Mesendoderm (in vitro differentiated cells): ENCODE data around the gene LEFTY2.

Experiments used
- DNase-seq: peaks from one replicate; pipeline ENCODE4 v3.0.0; 2013
- H2AK5ac ChIP-seq: 2 replicates; pipeline ENCODE4 v1.6.1; 2013; ENCODE audit warnings: low read length, inconsistent platforms
- H2BK120ac ChIP-seq: 2 replicates; pipeline ENCODE4 v1.6.1; 2013; ENCODE audit warnings: low read depth, mild to moderate bottlenecking, low read length, moderate library complexity, mixed read lengths
- H2BK15ac ChIP-seq: replicated peaks from 2 replicates; pipeline ENCODE4 v1.6.1; 2013; ENCODE audit warnings: low read depth, mild to moderate bottlenecking, moderate library complexity
- H2BK5ac ChIP-seq: 2 replicates; pipeline ENCODE4 v1.6.1; 2013; ENCODE audit warnings: low read length, inconsistent platforms
- H3K18ac ChIP-seq: 2 replicates; pipeline ENCODE4 v1.6.1; 2013; ENCODE audit warnings: mild to moderate bottlenecking, low read length, mixed read lengths
- H3K23ac ChIP-seq: one replicate; pipeline ENCODE4 v1.6.1; 2013; ENCODE audit warnings: low read length
- H3K27ac ChIP-seq: 2 replicates; pipeline ENCODE4 v1.5.1; 2013; ENCODE audit warnings: low read depth, mild to moderate bottlenecking, inconsistent platforms, low read length, moderate library complexity
- H3K27me3 ChIP-seq: 2 replicates; pipeline ENCODE4 v1.6.1; 2013; ENCODE audit warnings: low read length, control low read depth, mild to moderate bottlenecking, inconsistent platforms; ENCODE audit not compliant: insufficient read depth, poor library complexity
- H3K36me3 ChIP-seq: 2 replicates; pipeline ENCODE4 v1.6.1; 2013; ENCODE audit warnings: low read length, inconsistent platforms; ENCODE audit not compliant: control insufficient read depth, insufficient read depth
- H3K4ac ChIP-seq: one replicate; pipeline ENCODE4 v1.6.1; 2013; ENCODE audit warnings: low read depth, mild to moderate bottlenecking, low read length, moderate library complexity
- H3K4me1 ChIP-seq: 2 replicates; pipeline ENCODE4 v1.6.1; 2013; ENCODE audit warnings: low read depth, low read length, inconsistent platforms; ENCODE audit not compliant: control insufficient read depth
- H3K4me2 ChIP-seq: 2 replicates; pipeline ENCODE4 v1.6.1; 2013; ENCODE audit warnings: low read length
- H3K4me3 ChIP-seq: 2 replicates; pipeline ENCODE4 v1.5.1; 2013; ENCODE audit warnings: mild to moderate bottlenecking, low read length
- H3K56ac ChIP-seq: one replicate; pipeline ENCODE4 v1.6.1; 2013; ENCODE audit warnings: low read length
- H3K79me1 ChIP-seq: 2 replicates; pipeline ENCODE4 v1.6.1; 2013; ENCODE audit warnings: low read length, inconsistent platforms
- H3K79me2 ChIP-seq: 2 replicates; pipeline ENCODE4 v1.6.1; 2013; ENCODE audit warnings: mild to moderate bottlenecking, low read length; ENCODE audit not compliant: control insufficient read depth, insufficient read depth
- H3K9ac ChIP-seq: 2 replicates; pipeline ENCODE4 v1.6.1; 2013; ENCODE audit warnings: low read length, inconsistent platforms
- H4K5ac ChIP-seq: one replicate; pipeline ENCODE4 v1.6.1; 2013; ENCODE audit warnings: low read length
- H4K8ac ChIP-seq: one replicate; pipeline ENCODE4 v1.6.1; 2013; ENCODE audit warnings: low read depth, mild to moderate bottlenecking, control low read depth, low read length, moderate library complexity
- WGBS: extraction: QIAGEN DNeasy Blood & Tissue Kit; methylation state at CpG from one replicate; pipeline ENCODE4 v1.1.7; 2013; ENCODE audit warnings: low lambda C conversion rate, missing lambda C conversion rate; ENCODE audit not compliant: insufficient coverage; ENCODE audit errors: extremely low coverage; 5-methylcytosine and 5-hydroxymethylcytosine counted together

The LEFTY2 gene

DNA sequence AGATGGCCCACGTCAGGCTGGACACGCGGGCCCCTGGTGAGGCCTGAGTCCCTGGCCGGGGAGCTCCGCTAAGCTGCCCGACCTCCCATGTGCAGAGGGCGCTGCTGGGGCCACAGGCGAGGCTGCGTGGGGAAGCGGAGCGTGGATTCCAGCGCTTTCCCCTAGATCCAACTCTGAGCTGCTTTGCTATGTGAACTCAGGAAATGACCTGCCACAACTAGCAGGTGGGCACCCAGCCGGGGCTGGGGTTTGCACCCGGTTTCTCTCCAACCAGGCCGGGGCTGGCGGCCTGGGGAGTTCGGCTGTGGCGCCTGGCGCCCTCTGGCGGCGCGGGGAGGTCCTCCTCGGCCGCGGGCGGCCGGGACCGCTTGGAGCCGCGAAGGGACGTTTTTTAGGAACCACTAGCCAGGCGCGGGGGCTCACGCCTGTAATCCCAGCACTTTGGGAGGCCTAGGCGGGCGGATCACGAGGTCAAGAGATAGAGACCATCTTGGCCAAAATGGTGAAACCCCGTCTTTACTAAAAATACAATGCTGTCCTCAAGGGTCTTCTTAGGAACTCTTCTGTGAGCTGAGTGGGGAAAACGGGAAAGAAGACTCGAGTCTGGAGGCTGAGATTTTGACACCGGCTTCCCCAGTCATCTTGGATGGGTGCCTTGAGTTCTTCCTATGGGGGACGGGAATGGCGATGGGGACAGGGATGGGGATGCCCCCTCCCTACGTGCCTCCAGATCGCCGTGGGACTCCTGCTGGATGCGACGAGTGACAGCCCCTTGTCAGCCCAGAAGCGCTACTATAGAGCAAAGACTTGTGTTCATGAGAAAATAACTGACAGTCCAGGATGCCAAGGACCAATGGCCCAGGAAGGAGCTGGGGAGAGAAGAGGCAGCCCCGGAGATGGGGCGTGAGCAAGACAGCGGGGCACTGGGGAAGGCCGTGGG lies 29.6 kb downstream of the LEFTY2 start:
- Histone ChIP-seq H3K4ac (peak overlapping the region; percentile 50), H3K27ac (peak overlapping the region; percentile 60), H3K27me3 (no peaks in the 10 kb centered on the region), H3K79me2 (no peaks in the 10 kb centered on the region), H3K4me1 (peaks cover 15% of the 10 kb centered on the region), H3K56ac (peak overlapping the region; percentile 78), H3K23ac (no peak overlapping the region), H3K36me3 (no peaks in the 10 kb centered on the region), H3K18ac (peak overlapping the region; percentile 55), H3K9ac (peak overlapping the region; percentile 43), H2BK5ac (peak overlapping the region; percentile 76), H2AK5ac (peak overlapping the region; percentile 33), H4K8ac (no peak overlapping the region), H3K79me1 (no peaks in the 10 kb centered on the region), H3K4me3 (no peak overlapping the region), H2BK120ac (no peak overlapping the region), H3K4me2 (no peak overlapping the region), H4K5ac (no peak overlapping the region), H2BK15ac (no peak overlapping the region)
- DNase-seq = peak; percentile 70
- no CpG with 5 or more reads among the region's 53 CpGs for WGBS

DNA sequence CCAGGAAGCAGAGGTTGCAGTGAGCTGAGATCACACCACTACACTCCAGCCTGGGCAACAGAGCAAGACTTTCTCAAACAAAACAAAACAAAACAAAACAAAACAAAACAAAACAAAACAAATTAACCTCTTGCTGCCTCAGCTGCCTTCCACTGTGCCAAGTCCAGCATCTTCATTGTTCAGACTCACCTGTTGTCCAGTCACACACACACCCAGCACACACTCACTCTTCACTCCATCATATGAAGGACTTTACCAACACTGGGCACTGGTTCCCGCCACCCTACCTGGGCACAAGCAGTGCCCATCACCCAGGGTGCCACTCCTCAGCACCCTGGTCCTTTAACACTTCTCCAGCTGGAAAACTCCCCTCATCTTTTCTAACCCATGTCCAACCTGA lies 31.5 kb downstream of the LEFTY2 start:
- Histone ChIP-seq H3K36me3 (no peaks in the 10 kb centered on the region), H2AK5ac (peak overlapping the region; percentile 97), H3K23ac (no peak overlapping the region), H4K8ac (no peak overlapping the region), H3K4ac (no peak overlapping the region), H3K4me1 (peaks cover 15% of the 10 kb centered on the region), H2BK5ac (peak overlapping the region; percentile 90), H3K56ac (peak overlapping the region; percentile 79), H3K79me2 (no peaks in the 10 kb centered on the region), H2BK15ac (no peak overlapping the region), H3K27ac (no peak overlapping the region), H3K4me2 (no peak overlapping the region), H3K9ac (no peak overlapping the region), H3K18ac (no peak overlapping the region), H3K4me3 (no peak overlapping the region), H2BK120ac (no peak overlapping the region), H4K5ac (no peak overlapping the region), H3K79me1 (no peaks in the 10 kb centered on the region), H3K27me3 (no peaks in the 10 kb centered on the region)
- no peak for DNase-seq
- no CpG with 5 or more reads among the region's 1 CpG for WGBS

DNA sequence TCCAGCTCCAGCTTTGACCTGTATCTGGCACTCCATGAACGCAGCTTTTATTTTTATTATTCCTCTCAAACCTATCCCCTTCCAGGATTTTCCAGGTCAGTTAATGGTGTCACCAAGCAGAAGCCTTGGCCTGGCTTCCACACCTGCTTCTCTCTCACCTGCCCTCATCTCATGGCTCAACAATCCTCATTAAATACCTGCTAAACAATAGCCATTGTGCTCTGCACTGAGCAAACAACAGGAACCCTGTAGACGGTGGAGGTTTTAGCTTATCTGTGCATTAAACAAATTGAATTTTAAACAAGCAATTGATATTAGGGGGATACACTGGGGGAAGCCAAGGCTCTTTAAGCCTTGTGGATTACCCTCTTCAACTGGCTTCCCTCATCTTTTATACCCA lies 32.2 kb downstream of the LEFTY2 start:
- no peaks in the 10 kb centered on the region for H3K36me3 ChIP-seq
- peak overlapping the region; percentile 56 for H3K18ac ChIP-seq
- H2AK5ac ChIP-seq = no peak overlapping the region
- no peak overlapping the region for H2BK15ac ChIP-seq
- WGBS = no CpG with 5 or more reads among the region's 2 CpGs
- H3K79me2 ChIP-seq = no peaks in the 10 kb centered on the region
- H4K8ac ChIP-seq = no peak overlapping the region
- no peak overlapping the region for H4K5ac ChIP-seq
- H2BK5ac ChIP-seq = peak overlapping the region; percentile 78
- H3K23ac ChIP-seq = no peak overlapping the region
- H3K27me3 ChIP-seq = no peaks in the 10 kb centered on the region
- H3K4ac ChIP-seq = peak overlapping the region; percentile 36
- peak overlapping the region; percentile 56 for H3K27ac ChIP-seq
- no peak overlapping the region for H2BK120ac ChIP-seq
- H3K56ac ChIP-seq = peak overlapping the region; percentile 63
- DNase-seq = peak; percentile 78
- no peak overlapping the region for H3K4me2 ChIP-seq
- no peak overlapping the region for H3K9ac ChIP-seq
- no peaks in the 10 kb centered on the region for H3K79me1 ChIP-seq
- no peak overlapping the region for H3K4me3 ChIP-seq
- peaks cover 16% of the 10 kb centered on the region for H3K4me1 ChIP-seq

DNA sequence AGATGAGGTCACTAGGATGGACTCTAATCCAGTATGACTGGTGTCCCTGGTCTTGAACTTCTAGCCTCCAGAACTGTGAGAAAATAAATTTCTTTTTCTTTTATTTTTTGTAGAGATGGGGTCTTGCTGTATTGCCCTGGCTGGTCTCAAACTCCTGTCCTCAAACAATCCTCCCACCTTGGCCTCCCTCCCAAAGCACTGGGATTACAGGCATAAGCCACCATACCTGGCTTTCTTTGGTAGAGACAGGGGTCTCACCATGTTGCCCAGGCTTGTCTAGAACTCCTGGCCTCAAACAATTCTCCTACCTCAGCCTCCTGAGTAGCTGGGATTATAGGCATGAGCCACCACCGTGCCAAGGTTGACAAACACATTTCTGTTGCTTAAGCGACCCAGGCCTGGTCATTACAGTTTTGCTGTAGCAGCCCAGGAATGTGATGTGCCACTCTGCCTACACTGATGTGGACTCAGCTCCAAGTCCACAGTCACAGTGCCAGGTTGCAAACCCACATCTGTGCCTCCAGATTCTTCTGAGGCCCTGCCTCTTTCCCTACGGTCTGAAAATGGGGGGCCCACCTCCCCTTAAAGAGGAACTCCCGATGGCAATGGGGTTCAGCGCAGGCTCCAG lies 32.9 kb downstream of the LEFTY2 start:
- Histone ChIP-seq H3K79me1 (no peaks in the 10 kb centered on the region), H3K4me1 (peaks cover 16% of the 10 kb centered on the region), H3K4me3 (no peak overlapping the region), H3K27me3 (no peaks in the 10 kb centered on the region), H2AK5ac (peak overlapping the region; percentile 22), H3K56ac (peak overlapping the region; percentile 63), H4K5ac (no peak overlapping the region), H3K23ac (no peak overlapping the region), H2BK5ac (peak overlapping the region; percentile 78), H4K8ac (no peak overlapping the region), H3K27ac (peak overlapping the region; percentile 56), H3K36me3 (no peaks in the 10 kb centered on the region), H3K9ac (no peak overlapping the region), H2BK15ac (no peak overlapping the region), H3K4me2 (no peak overlapping the region), H3K4ac (peak overlapping the region; percentile 36), H3K79me2 (no peaks in the 10 kb centered on the region), H3K18ac (peak overlapping the region; percentile 56), H2BK120ac (no peak overlapping the region)
- no peak for DNase-seq
- no CpG with 5 or more reads among the region's 5 CpGs for WGBS

DNA sequence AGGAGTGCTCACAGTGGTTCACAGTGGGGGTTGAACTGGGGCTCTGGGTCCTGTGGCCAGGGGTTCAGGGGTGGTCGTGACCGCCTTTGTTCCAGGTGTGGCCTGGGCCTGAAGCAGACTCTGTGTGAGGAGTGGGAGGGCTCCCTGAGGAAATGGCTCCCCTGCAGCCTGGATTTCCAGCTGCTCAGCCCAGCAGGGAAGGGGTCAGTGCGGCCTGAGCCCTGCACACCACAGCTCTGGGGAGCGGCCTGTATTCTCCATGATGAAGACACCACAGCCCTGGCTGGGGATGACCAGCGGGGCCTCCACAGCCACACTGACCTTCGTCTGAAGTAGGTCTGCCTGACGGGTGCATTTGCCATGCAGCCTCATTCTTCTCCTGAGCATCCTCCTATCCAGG lies 33.7 kb downstream of the LEFTY2 start:
- Histone ChIP-seq H2BK5ac (no peak overlapping the region), H3K27me3 (no peaks in the 10 kb centered on the region), H3K36me3 (no peaks in the 10 kb centered on the region), H3K23ac (no peak overlapping the region), H2BK15ac (no peak overlapping the region), H3K4me1 (peaks cover 16% of the 10 kb centered on the region), H3K4ac (no peak overlapping the region), H4K8ac (no peak overlapping the region), H4K5ac (no peak overlapping the region), H3K79me1 (no peaks in the 10 kb centered on the region), H3K4me2 (no peak overlapping the region), H3K9ac (no peak overlapping the region), H3K27ac (no peak overlapping the region), H3K18ac (no peak overlapping the region), H3K4me3 (no peak overlapping the region), H2BK120ac (no peak overlapping the region), H3K79me2 (no peaks in the 10 kb centered on the region), H2AK5ac (no peak overlapping the region), H3K56ac (peak overlapping the region; percentile 25)
- no CpG with 5 or more reads among the region's 7 CpGs for WGBS
- DNase-seq = no peak
